Thyroid gland (tissue), 4 donors: ENCODE data around the gene ARMC3.

ENCODE experiments used
- POLR2A ChIP-seq, 2 donors: fragments of 450-650 bp; IDR thresholded peaks; one replicate each; pipeline ENCODE4 v1.6.1; 2017; ENCODE audit warnings: antibody characterized with exemption in 2 of 2, mild to moderate bottlenecking in 2 of 2, moderate library complexity in 1 of 2
- TF ChIP-seq, protein P1 (sequence below), 6 experiments: fragments of 200-600 bp in 3 of 6; fragments of 450-650 bp in 3 of 6; sonication (generic) in 3 of 6; IDR thresholded peaks; one replicate each; pipeline ENCODE4 v1.5.1; 2016 to 2019; ENCODE audit warnings: antibody characterized with exemption in 6 of 6, mild to moderate bottlenecking in 2 of 6, inconsistent platforms in 1 of 6, moderate library complexity in 1 of 6

GRCh38 chr10:22906767-22907166 lies 21.1 kb upstream of the ARMC3 start:
- no peak for TF ChIP-seq POLR2A (IDR thresholded peaks at IDR 0.05)
- TF ChIP-seq, protein P1, sequence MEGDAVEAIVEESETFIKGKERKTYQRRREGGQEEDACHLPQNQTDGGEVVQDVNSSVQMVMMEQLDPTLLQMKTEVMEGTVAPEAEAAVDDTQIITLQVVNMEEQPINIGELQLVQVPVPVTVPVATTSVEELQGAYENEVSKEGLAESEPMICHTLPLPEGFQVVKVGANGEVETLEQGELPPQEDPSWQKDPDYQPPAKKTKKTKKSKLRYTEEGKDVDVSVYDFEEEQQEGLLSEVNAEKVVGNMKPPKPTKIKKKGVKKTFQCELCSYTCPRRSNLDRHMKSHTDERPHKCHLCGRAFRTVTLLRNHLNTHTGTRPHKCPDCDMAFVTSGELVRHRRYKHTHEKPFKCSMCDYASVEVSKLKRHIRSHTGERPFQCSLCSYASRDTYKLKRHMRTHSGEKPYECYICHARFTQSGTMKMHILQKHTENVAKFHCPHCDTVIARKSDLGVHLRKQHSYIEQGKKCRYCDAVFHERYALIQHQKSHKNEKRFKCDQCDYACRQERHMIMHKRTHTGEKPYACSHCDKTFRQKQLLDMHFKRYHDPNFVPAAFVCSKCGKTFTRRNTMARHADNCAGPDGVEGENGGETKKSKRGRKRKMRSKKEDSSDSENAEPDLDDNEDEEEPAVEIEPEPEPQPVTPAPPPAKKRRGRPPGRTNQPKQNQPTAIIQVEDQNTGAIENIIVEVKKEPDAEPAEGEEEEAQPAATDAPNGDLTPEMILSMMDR (IDR thresholded peaks at IDR 0.05): no peak
